ENCODE results near the gene MORN4.

DNA sequence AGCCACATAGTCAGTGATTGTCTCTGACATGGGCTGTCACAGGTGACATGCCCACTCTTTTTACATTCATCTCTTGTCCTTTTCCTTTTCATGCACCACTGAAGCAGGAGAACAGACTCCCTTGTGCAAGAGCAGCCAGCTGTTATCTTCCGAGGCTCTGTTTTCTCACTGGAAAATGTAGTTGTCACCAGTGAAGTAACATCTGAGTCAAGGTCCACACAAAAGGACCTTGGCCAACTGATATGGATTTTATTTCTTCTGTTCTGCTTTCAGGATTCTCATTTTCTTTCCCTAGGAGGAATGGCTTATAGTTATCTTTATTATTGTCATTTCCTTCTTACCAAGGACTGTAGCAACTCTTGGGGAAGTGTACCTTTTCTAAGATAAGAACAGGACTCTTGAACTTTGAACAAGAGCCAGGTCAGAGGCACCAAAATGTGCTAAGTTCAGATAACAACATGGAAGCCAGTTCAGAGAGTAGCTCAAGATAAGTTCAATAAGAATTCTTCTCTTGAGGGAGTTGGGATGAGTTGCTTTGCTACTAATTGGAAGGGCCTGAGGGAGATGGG, 31.1 kb upstream of the MORN4 start:
- TF ChIP-seq, protein P1, sequence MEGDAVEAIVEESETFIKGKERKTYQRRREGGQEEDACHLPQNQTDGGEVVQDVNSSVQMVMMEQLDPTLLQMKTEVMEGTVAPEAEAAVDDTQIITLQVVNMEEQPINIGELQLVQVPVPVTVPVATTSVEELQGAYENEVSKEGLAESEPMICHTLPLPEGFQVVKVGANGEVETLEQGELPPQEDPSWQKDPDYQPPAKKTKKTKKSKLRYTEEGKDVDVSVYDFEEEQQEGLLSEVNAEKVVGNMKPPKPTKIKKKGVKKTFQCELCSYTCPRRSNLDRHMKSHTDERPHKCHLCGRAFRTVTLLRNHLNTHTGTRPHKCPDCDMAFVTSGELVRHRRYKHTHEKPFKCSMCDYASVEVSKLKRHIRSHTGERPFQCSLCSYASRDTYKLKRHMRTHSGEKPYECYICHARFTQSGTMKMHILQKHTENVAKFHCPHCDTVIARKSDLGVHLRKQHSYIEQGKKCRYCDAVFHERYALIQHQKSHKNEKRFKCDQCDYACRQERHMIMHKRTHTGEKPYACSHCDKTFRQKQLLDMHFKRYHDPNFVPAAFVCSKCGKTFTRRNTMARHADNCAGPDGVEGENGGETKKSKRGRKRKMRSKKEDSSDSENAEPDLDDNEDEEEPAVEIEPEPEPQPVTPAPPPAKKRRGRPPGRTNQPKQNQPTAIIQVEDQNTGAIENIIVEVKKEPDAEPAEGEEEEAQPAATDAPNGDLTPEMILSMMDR (IDR thresholded peaks at IDR 0.05; ENCODE audit: insufficient read depth, low read length, poor library complexity, severe bottlenecking) = no peak
- TF ChIP-seq EZH2phosphoT487 (conservative IDR thresholded peaks at IDR 0.05; ENCODE audit: low read length) = no peak
